ENCODE measurements around the gene ABCC4.
"Not testable (repeated sequence)": the region's sequence is repeated elsewhere in the genome, so short reads cannot be mapped to it uniquely, and the experiment has no call there.

The ABCC4 gene

DNA sequence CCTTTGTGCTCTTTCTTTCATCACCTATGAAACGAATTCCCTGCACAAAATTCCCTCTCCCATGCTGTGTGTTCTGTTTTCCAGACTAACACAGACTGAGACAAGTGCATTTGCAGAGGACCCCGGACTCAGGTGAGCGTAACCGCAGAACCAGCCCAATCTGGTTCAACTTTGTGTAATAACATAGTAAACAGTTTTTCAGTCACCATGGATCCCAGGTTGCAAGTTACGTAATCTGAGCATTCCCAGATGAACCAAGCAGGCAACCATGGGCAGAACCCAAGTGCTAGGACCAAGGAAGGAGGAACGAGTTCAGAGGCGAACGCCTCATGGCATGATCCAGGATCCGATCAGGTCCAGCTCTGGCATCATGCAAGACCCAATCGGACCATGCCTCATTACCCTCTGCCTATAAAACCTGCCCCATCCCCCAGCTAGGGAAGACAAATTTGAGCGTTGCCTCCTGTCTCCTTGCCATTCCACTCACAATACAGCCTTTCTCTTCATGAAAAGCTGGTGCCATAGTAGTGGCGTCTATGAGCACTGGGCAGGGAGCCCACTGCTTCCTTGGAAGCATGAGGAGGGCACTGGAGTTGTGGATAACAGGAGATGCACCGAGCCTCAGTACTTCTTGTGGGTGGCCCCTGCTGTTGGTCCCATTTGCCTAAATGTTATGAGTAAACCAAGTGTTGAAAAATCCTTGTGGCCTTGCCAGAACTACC is 107.6 kb downstream of the ABCC4 start:
- Histone ChIP-seq H3K9me3 (ENCODE audit: control insufficient read depth, insufficient read depth, low read depth, low read length) (no peaks in the 10 kb centered on the region), H3K27ac (ENCODE audit: low read depth, low read length) (no peak overlapping the region), H3K27me3 (ENCODE audit: control insufficient read depth, insufficient read depth, low read length) (no peaks in the 10 kb centered on the region), H3K36me3 (ENCODE audit: control insufficient read depth, insufficient read depth, low read length) (no peaks in the 10 kb centered on the region; the same call in 1 of the 2 replicates), H3K4me1 (ENCODE audit: control insufficient read depth, insufficient read depth, low read length) (no peaks in the 10 kb centered on the region), H3K4me3 (ENCODE audit: low read depth, low read length) (no peak overlapping the region), H3K9ac (ENCODE audit: low read length) (no peak overlapping the region)

DNA sequence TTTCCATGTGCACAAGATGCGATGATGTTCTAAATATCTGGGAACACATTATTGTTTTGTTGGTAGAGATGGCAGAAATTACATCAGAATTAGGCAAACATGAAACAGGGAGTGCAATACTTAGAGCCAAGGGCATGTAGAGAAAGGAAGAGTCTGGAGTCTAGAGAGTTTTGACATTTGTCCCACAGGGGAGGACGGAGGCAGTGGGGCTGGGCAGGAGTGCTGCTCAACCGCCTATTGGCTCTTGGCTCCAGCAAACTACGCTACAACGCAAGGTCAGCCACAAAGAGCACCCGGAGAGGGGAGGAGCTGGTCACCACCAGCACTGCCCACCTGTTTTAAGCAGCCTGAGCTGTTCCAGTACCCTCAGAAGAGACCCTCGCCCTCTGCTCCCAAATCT is 108.3 kb downstream of the ABCC4 start:
- Histone ChIP-seq H3K27me3 (ENCODE audit: control insufficient read depth, insufficient read depth, low read length) (no peaks in the 10 kb centered on the region), H3K9me3 (ENCODE audit: control insufficient read depth, insufficient read depth, low read depth, low read length) (no peaks in the 10 kb centered on the region), H3K36me3 (ENCODE audit: control insufficient read depth, insufficient read depth, low read length) (no peaks in the 10 kb centered on the region; the same call in 1 of the 2 replicates), H3K27ac (ENCODE audit: low read depth, low read length) (no peak overlapping the region), H3K4me1 (ENCODE audit: control insufficient read depth, insufficient read depth, low read length) (no peaks in the 10 kb centered on the region), H3K9ac (ENCODE audit: low read length) (no peak overlapping the region), H3K4me3 (ENCODE audit: low read depth, low read length) (no peak overlapping the region)

DNA sequence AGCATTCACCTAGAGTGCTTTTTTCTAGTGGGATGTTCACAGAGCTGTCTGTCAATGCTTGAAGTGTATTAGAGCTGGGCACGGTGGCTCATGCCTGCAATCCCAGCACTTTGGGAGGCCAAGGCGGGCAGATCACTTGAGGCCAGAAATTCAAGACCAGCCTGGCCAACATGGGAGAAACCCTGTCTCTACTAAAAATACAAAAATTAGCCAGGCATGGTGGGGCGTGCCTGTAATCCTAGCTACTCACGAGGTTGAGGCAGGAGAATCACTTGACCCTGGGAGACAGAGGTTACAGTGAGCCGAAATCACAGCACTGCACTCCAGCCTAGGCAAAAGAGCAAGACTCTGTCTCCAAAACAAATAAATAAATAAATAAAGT is 108.7 kb downstream of the ABCC4 start:
- not testable (repeated sequence) for H3K9ac ChIP-seq (ENCODE audit: low read length); H3K4me1 ChIP-seq (ENCODE audit: control insufficient read depth, insufficient read depth, low read length); H3K27ac ChIP-seq (ENCODE audit: low read depth, low read length); H3K4me3 ChIP-seq (ENCODE audit: low read depth, low read length); H3K36me3 ChIP-seq (ENCODE audit: control insufficient read depth, insufficient read depth, low read length); H3K9me3 ChIP-seq (ENCODE audit: control insufficient read depth, insufficient read depth, low read depth, low read length); H3K27me3 ChIP-seq (ENCODE audit: control insufficient read depth, insufficient read depth, low read length)

DNA sequence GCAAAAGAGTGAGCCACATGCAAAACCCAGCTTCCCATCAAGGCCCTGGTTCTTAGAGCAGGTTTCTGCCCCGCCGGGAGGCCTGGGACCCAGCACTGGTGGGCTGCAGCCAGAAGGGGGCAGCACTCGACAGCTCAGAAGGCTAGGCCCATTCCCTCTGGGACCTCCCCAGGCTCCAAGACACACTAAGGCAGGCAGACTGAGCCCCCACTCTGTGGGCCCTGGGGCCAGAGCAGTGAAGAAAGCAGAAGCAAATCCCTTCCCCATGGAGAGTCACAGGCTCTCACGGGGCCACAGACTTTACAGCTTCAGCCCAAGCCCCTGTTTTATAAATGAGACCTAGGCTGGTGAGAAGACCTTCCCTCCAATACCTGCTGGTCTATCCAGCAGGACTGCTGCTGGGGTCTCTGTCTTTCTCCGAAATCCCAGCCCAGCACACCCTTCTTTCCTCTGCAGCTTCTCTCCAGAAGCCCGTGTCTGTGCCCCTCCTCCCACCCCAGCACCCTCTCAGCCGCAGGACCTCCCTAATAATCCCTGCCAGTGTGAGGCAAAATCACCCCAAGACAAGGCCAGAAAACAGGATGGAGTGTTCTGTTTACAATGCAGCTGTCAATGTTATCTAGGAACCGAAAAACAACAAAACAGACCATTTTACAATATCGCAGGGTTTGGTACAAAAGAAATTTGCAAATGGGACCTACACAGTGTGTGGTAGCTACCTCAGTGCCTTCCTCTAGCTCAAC is 109.3 kb downstream of the ABCC4 start:
- H3K27me3 ChIP-seq (ENCODE audit: control insufficient read depth, insufficient read depth, low read length) = no peaks in the 10 kb centered on the region
- H3K36me3 ChIP-seq (ENCODE audit: control insufficient read depth, insufficient read depth, low read length) = no peaks in the 10 kb centered on the region; the same call in 1 of the 2 replicates
- H3K4me1 ChIP-seq (ENCODE audit: control insufficient read depth, insufficient read depth, low read length) = no peaks in the 10 kb centered on the region
- H3K9me3 ChIP-seq (ENCODE audit: control insufficient read depth, insufficient read depth, low read depth, low read length) = no peaks in the 10 kb centered on the region
- H3K9ac ChIP-seq (ENCODE audit: low read length) = no peak overlapping the region
- no peak overlapping the region for H3K27ac ChIP-seq (ENCODE audit: low read depth, low read length)
- H3K4me3 ChIP-seq (ENCODE audit: low read depth, low read length) = no peak overlapping the region

DNA sequence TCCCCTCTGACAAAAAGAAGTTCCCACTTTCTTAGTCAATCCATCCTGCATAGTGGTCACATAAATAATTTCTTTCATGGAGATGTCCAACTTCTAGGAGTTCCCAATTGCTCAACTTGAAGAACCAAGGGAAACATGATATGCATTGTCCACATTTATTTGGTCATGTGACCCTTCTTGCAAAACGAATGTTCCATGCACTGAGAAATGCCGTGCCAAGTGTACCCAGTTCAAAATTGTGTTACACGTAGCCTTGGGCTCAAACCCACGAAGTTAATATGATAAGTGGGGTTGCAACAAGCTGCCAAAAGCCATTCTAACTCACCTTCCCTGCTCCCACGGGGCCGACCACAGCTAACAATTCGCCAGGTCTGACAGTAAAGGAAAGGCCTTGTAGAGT is 113.1 kb downstream of the ABCC4 start:
- Histone ChIP-seq H3K27ac (ENCODE audit: low read depth, low read length) (no peak overlapping the region), H3K9me3 (ENCODE audit: control insufficient read depth, insufficient read depth, low read depth, low read length) (no peaks in the 10 kb centered on the region), H3K4me3 (ENCODE audit: low read depth, low read length) (no peak overlapping the region), H3K9ac (ENCODE audit: low read length) (no peak overlapping the region), H3K27me3 (ENCODE audit: control insufficient read depth, insufficient read depth, low read length) (no peaks in the 10 kb centered on the region), H3K36me3 (ENCODE audit: control insufficient read depth, insufficient read depth, low read length) (no peaks in the 10 kb centered on the region), H3K4me1 (ENCODE audit: control insufficient read depth, insufficient read depth, low read length) (no peaks in the 10 kb centered on the region)

DNA sequence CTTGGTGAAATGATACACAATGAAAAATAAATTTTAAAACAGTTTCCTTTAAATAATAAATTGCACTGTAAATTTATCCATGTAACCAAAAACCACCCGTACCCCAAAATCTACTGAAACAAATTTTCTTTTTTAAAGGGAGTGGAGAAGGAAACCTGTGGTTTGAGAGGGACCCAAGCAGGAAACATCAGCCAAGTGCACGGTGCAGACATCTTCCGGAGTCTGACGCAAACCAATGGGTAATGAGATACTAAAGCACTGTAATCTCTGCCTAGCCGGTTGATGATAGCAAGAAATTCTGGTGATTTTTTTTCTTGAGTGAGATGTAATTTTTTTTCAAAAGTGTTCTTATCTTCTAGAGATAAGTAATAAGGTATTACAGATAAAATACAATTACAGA is 115.4 kb downstream of the ABCC4 start:
- H3K9ac ChIP-seq (ENCODE audit: low read length) = no peak overlapping the region
- no peaks in the 10 kb centered on the region for H3K36me3 ChIP-seq (ENCODE audit: control insufficient read depth, insufficient read depth, low read length)
- H3K9me3 ChIP-seq (ENCODE audit: control insufficient read depth, insufficient read depth, low read depth, low read length) = no peaks in the 10 kb centered on the region
- H3K27ac ChIP-seq (ENCODE audit: low read depth, low read length) = no peak overlapping the region
- H3K4me3 ChIP-seq (ENCODE audit: low read depth, low read length) = no peak overlapping the region
- H3K4me1 ChIP-seq (ENCODE audit: control insufficient read depth, insufficient read depth, low read length) = no peaks in the 10 kb centered on the region
- no peaks in the 10 kb centered on the region for H3K27me3 ChIP-seq (ENCODE audit: control insufficient read depth, insufficient read depth, low read length)

DNA sequence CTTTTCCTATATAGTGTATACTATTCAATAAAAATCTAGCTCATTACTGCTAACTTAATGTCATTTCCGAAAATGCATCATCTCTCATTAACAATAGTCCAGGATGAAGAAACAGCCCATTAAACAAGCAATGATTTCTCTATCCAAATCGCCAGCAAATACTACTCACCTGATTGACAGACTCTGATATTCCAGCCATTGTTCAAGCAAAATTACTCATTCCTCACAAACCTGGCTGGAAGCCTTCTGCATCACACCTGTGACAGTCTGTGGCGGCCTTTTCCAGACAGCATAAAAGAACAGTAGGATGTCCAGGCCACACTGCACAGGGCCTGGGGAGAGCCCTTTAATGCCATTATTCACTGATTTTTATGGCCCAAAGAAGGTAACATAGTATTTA is 115.9 kb downstream of the ABCC4 start:
- H3K4me1 ChIP-seq (ENCODE audit: control insufficient read depth, insufficient read depth, low read length) = no peaks in the 10 kb centered on the region
- no peak overlapping the region for H3K9ac ChIP-seq (ENCODE audit: low read length)
- H3K27ac ChIP-seq (ENCODE audit: low read depth, low read length) = no peak overlapping the region
- H3K27me3 ChIP-seq (ENCODE audit: control insufficient read depth, insufficient read depth, low read length) = no peaks in the 10 kb centered on the region
- H3K36me3 ChIP-seq (ENCODE audit: control insufficient read depth, insufficient read depth, low read length) = no peaks in the 10 kb centered on the region
- no peak overlapping the region for H3K4me3 ChIP-seq (ENCODE audit: low read depth, low read length)
- no peaks in the 10 kb centered on the region for H3K9me3 ChIP-seq (ENCODE audit: control insufficient read depth, insufficient read depth, low read depth, low read length)

DNA sequence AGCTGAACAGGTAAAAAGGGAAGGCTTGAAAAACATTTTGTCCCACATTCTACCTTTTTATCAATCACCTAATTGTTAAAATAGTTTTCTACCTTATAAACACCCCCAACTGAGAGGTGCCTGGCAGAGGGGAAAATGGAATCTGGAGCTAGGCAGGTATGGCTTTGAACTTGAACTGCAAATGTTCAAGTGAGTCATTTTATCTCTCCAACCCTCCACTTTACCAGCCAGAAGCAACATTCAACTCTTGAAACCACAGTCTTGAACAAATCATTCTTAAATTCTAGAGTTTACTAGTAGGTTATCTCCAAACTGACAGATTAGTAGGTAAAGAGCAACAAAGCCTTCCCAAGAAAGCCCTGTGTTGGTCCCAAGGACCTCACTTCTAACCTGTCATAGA is 116.9 kb downstream of the ABCC4 start:
- Histone ChIP-seq H3K4me3 (ENCODE audit: low read depth, low read length) (no peak overlapping the region), H3K27ac (ENCODE audit: low read depth, low read length) (no peak overlapping the region), H3K9me3 (ENCODE audit: control insufficient read depth, insufficient read depth, low read depth, low read length) (no peaks in the 10 kb centered on the region), H3K36me3 (ENCODE audit: control insufficient read depth, insufficient read depth, low read length) (no peaks in the 10 kb centered on the region), H3K27me3 (ENCODE audit: control insufficient read depth, insufficient read depth, low read length) (no peaks in the 10 kb centered on the region), H3K4me1 (ENCODE audit: control insufficient read depth, insufficient read depth, low read length) (no peaks in the 10 kb centered on the region), H3K9ac (ENCODE audit: low read length) (no peak overlapping the region)

DNA sequence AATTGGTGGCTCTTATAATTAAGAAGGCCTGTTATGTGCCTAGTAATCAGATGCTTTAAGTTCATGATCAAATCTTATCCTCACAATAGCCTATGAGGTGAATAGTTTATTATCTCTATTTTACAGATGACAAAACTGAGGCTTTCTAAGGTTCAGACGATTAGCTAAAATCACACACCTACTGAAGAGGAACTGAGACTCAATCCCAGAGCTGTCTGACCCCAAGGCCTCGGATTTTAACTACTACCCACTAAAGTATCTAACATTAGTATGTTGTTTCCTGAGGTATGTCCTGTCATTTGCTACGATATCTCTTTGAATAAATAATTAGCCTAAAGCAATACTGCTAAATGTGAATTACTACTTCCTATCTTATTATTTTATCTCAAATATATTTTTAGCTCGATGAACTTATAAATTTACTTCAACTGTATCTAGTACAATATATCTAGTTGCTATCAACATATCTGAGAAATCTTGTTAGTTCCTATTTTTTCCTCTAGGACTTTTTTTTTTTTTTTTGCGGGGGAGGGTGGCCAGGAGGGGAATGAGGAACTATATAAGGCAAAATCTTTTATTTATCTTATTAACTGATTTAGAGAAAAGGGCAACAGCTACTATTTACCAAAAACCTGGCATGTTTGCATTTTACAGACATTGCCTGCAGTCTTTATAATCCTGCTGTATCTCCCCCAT is 118.5 kb downstream of the ABCC4 start:
- Histone ChIP-seq H3K4me1 (ENCODE audit: control insufficient read depth, insufficient read depth, low read length) (no peaks in the 10 kb centered on the region), H3K9me3 (ENCODE audit: control insufficient read depth, insufficient read depth, low read depth, low read length) (no peaks in the 10 kb centered on the region), H3K9ac (ENCODE audit: low read length) (no peak overlapping the region), H3K27me3 (ENCODE audit: control insufficient read depth, insufficient read depth, low read length) (no peaks in the 10 kb centered on the region), H3K27ac (ENCODE audit: low read depth, low read length) (no peak overlapping the region), H3K36me3 (ENCODE audit: control insufficient read depth, insufficient read depth, low read length) (no peaks in the 10 kb centered on the region), H3K4me3 (ENCODE audit: low read depth, low read length) (no peak overlapping the region)

DNA sequence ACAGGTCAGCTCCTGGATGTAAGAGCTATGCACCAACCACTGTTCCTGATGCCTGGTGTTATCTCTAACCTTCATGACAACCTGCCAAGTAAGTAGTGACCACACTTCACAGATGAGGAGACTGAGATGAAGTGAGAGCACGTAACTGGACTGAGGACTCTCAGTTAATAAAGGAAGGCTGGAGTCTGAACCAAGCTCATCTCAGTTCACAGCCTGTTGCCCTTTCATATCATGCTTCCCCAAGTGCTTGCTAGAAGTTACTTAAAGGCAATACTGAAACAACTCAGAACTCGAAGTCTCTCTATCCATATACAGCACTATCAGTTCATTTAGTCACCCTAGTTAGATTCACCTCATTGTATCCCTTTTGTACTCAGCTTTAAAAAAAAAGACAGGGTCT is 119.7 kb downstream of the ABCC4 start:
- H3K4me1 ChIP-seq (ENCODE audit: control insufficient read depth, insufficient read depth, low read length) = no peaks in the 10 kb centered on the region
- no peaks in the 10 kb centered on the region for H3K27me3 ChIP-seq (ENCODE audit: control insufficient read depth, insufficient read depth, low read length)
- H3K9ac ChIP-seq (ENCODE audit: low read length) = no peak overlapping the region
- no peaks in the 10 kb centered on the region for H3K9me3 ChIP-seq (ENCODE audit: control insufficient read depth, insufficient read depth, low read depth, low read length)
- H3K27ac ChIP-seq (ENCODE audit: low read depth, low read length) = no peak overlapping the region
- H3K36me3 ChIP-seq (ENCODE audit: control insufficient read depth, insufficient read depth, low read length) = no peaks in the 10 kb centered on the region
- H3K4me3 ChIP-seq (ENCODE audit: low read depth, low read length) = no peak overlapping the region
